H1 (cell line): ENCODE data around the gene PAFAH1B1.

Source experiments
- CBX8 ChIP-seq: fragments of 300-800, 300-1000 bp; sonication (generic); IDR thresholded peaks from 2 replicates; pipeline ENCODE4 v1.7.1; 2016; ENCODE audit warnings: low read depth, low read length, borderline replicate concordance
- EP300 ChIP-seq, 2 experiments: IDR thresholded peaks; 1 replicate in 1 of 2; 2 replicates in 1 of 2; pipeline ENCODE4 v1.6.1; 2011 to 2012; ENCODE audit warnings: low read depth in 2 of 2, low read length in 2 of 2, mild to moderate bottlenecking in 2 of 2, borderline replicate concordance in 1 of 2, inconsistent platforms in 1 of 2, moderate library complexity in 1 of 2
- HDAC2 ChIP-seq, 2 experiments: fragments of 300-600 bp in 1 of 2; sonication (generic) in 1 of 2; IDR thresholded peaks; 2 replicates each; pipeline ENCODE4 v1.6.1; 2011 to 2012; ENCODE audit warnings: low read depth in 2 of 2, low read length in 2 of 2, mild to moderate bottlenecking in 2 of 2, moderate library complexity in 2 of 2, borderline replicate concordance in 1 of 2, inconsistent platforms in 1 of 2
- PHF8 ChIP-seq: fragments of 200-600 bp; sonication (generic); conservative IDR thresholded peaks from 2 replicates; pipeline ENCODE4 v1.7.1; 2012; ENCODE audit warnings: low read depth, mild to moderate bottlenecking, inconsistent platforms, low read length, moderate library complexity
- RFX5 ChIP-seq: IDR thresholded peaks from 2 replicates; pipeline ENCODE4 v1.6.1; 2011; ENCODE audit warnings: low read depth, low read length, improper control_type of control experiment, borderline replicate concordance
- SUZ12 ChIP-seq: fragments of 200-600 bp; sonication (generic); IDR thresholded peaks from 2 replicates; pipeline ENCODE4 v1.6.1; 2012; ENCODE audit warnings: mild to moderate bottlenecking, inconsistent platforms, low read length, moderate library complexity, mixed read lengths
- TAF1 ChIP-seq: IDR thresholded peaks from 2 replicates; pipeline ENCODE4 v1.6.1; 2011; ENCODE audit warnings: mild to moderate bottlenecking, low read depth, low read length
- TF ChIP-seq, protein P1 (sequence below), 3 experiments: IDR thresholded peaks; 1 replicate in 2 of 3; 2 replicates in 1 of 3; pipeline versions ENCODE4 v1.5.1 to v1.6.1; 2011; ENCODE audit warnings: low read length in 3 of 3, mild to moderate bottlenecking in 3 of 3, inconsistent platforms in 2 of 3, low read depth in 1 of 3, moderate library complexity in 1 of 3; ENCODE audit not compliant: insufficient read depth in 1 of 3; ENCODE audit errors: control extremely low read depth in 1 of 3
- TF ChIP-seq, protein P2 (sequence below): IDR thresholded peaks from 2 replicates; pipeline ENCODE4 v1.6.1; 2011; ENCODE audit warnings: low read length, improper control_type of control experiment
- TF ChIP-seq, protein P3 (sequence below): IDR thresholded peaks from 2 replicates; pipeline ENCODE4 v1.6.1; 2011; ENCODE audit warnings: low read depth, mild to moderate bottlenecking, low read length; ENCODE audit not compliant: insufficient read depth

DNA sequence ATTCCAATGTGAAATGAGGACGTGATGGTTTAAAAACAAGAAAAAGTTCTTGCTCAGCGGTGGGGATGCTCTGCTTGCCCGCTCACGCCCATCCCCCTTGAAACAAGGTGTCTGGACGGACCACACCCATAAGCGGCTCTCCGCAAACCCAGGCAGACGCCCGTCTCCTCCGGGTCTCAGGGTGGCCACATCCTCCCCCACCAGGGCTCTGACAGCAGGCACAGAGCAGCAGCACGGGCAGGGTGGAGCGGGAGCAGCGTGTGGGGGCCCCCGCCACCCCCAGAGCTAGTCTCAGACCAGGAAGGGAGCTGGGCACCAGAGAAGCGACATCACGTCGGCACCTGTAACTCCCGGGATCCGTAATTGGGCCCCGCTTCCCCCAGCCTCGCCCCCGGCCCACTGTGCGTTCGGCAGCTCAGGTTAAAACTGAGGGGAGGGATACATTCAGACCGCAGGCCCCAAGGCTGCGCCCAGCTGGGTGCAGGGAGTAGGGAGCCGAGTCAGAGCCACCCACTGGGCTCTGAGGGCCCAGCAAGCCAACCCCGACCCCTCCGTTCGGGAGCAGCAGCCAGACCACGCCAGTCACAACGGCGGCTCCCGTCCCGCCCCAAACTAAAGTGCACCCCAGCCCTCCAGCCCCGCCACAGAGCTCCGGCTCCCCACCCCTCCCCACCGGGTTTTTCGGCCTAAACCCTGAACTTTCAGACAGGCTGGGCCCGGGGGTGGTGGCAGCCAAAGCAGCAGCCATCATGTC, 96.1 kb downstream of the PAFAH1B1 start:
- TF ChIP-seq HDAC2 (IDR thresholded peaks at IDR 0.05; ENCODE audit: borderline replicate concordance in 1 of 2, low read depth in 2 of 2, low read length in 2 of 2): no peak
- TF ChIP-seq TAF1: no peak
- TF ChIP-seq, protein P1, sequence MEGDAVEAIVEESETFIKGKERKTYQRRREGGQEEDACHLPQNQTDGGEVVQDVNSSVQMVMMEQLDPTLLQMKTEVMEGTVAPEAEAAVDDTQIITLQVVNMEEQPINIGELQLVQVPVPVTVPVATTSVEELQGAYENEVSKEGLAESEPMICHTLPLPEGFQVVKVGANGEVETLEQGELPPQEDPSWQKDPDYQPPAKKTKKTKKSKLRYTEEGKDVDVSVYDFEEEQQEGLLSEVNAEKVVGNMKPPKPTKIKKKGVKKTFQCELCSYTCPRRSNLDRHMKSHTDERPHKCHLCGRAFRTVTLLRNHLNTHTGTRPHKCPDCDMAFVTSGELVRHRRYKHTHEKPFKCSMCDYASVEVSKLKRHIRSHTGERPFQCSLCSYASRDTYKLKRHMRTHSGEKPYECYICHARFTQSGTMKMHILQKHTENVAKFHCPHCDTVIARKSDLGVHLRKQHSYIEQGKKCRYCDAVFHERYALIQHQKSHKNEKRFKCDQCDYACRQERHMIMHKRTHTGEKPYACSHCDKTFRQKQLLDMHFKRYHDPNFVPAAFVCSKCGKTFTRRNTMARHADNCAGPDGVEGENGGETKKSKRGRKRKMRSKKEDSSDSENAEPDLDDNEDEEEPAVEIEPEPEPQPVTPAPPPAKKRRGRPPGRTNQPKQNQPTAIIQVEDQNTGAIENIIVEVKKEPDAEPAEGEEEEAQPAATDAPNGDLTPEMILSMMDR (IDR thresholded peaks at IDR 0.05; ENCODE audit: control extremely low read depth in 1 of 3, insufficient read depth in 1 of 3, low read depth in 1 of 3, low read length in 3 of 3): no peak
- TF ChIP-seq, protein P2, sequence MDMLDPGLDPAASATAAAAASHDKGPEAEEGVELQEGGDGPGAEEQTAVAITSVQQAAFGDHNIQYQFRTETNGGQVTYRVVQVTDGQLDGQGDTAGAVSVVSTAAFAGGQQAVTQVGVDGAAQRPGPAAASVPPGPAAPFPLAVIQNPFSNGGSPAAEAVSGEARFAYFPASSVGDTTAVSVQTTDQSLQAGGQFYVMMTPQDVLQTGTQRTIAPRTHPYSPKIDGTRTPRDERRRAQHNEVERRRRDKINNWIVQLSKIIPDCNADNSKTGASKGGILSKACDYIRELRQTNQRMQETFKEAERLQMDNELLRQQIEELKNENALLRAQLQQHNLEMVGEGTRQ: no peak
- TF ChIP-seq CBX8: no peak
- no peak for TF ChIP-seq RFX5
- TF ChIP-seq, protein P3, sequence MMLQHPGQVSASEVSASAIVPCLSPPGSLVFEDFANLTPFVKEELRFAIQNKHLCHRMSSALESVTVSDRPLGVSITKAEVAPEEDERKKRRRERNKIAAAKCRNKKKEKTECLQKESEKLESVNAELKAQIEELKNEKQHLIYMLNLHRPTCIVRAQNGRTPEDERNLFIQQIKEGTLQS: no peak
- TF ChIP-seq PHF8: no peak
- no peak for TF ChIP-seq SUZ12
- no peak for TF ChIP-seq EP300 (IDR thresholded peaks at IDR 0.05; ENCODE audit: borderline replicate concordance in 1 of 2, low read depth in 2 of 2, low read length in 2 of 2)
